ENCODE data around the gene OTOP3.
"Not testable (repeated sequence)": the region's sequence is repeated elsewhere in the genome, so short reads cannot be mapped to it uniquely, and the experiment has no call there.

OTOP3 gene

GRCh38 chr17:74935585-74936469, at the start of gene OTOP3:
Gene OTOP3, plus strand, starts transcription at chr17:74935898. Its CDS starts 24 bp downstream, at chr17:74935922.
- DNase-seq, result no peak

GRCh38 chr17:74888469-74888868, 47.2 kb upstream of the OTOP3 start:
- DNase-seq, result no peak

GRCh38 chr17:74890554-74890953, 45.1 kb upstream of the OTOP3 start:
- no peak for DNase-seq

GRCh38 chr17:74892013-74892841, 43.5 kb upstream of the OTOP3 start:
- no peak for DNase-seq

GRCh38 chr17:74892974-74893911, 42.5 kb upstream of the OTOP3 start, which contains the start of gene FADS6:
Gene FADS6, minus strand, starts transcription at chr17:74893633. Its CDS starts 38 bp downstream, at chr17:74893595.
- DNase-seq, result no peak

- DNase-seq, result no peak
These were observed 41.6 kb upstream of the OTOP3 start for GRCh38 chr17:74893936-74894671.

- DNase-seq, result no peak
These were observed 37.2 kb upstream of the OTOP3 start for GRCh38 chr17:74898376-74898946.

- no peak for DNase-seq
These were observed 35.5 kb upstream of the OTOP3 start for GRCh38 chr17:74900208-74900607.

- DNase-seq, result no peak
These were observed 34.2 kb upstream of the OTOP3 start for GRCh38 chr17:74901353-74902135.

GRCh38 chr17:74903034-74903433, 32.7 kb upstream of the OTOP3 start:
- DNase-seq, result no peak

GRCh38 chr17:74903671-74904070, 32.0 kb upstream of the OTOP3 start:
- DNase-seq, result no peak

- DNase-seq, result no peak
These were observed 30.9 kb upstream of the OTOP3 start for GRCh38 chr17:74904687-74905409.

GRCh38 chr17:74906214-74906793, 29.4 kb upstream of the OTOP3 start:
- not testable (repeated sequence) for DNase-seq

- DNase-seq, result no peak
These were observed 28.7 kb upstream of the OTOP3 start for GRCh38 chr17:74907012-74907411.

- DNase-seq, result not testable (repeated sequence)
These were observed 26.6 kb upstream of the OTOP3 start for GRCh38 chr17:74909097-74909496.

- not testable (repeated sequence) for DNase-seq
These were observed 24.3 kb upstream of the OTOP3 start for GRCh38 chr17:74911423-74911822.

GRCh38 chr17:74916136-74916850, 19.4 kb upstream of the OTOP3 start:
- DNase-seq, result no peak

GRCh38 chr17:74916851-74917199, 18.9 kb upstream of the OTOP3 start:
- DNase-seq, result no peak

GRCh38 chr17:74917430-74917829, 18.3 kb upstream of the OTOP3 start:
- no peak for DNase-seq
